ENCODE results near the gene TMEM242. TPM values are rescaled to one million over a fixed set of nuclear protein-coding genes. Genes with fewer than 3 reads are reported as not detected.
A peak's percentile ranks its signal among the peaks of the same experiment; 100 is the strongest.

The TMEM242 gene
- total and polyA plus RNA-seq, 7 donors, result 7.8 to 14.8 (median 14.0) TPM

- intact Hi-C loops (cut with DNase I), result no loop called here
- DNase-seq, result no peak
- no peaks in the 10 kb centered on the region for H3K36me3 ChIP-seq (ENCODE audit: insufficient read depth in 1 of 2, low read depth in 1 of 2)
- no peaks in the 10 kb centered on the region for H3K9me3 ChIP-seq
- no peak for TF ChIP-seq CTCF (IDR thresholded peaks at IDR 0.05)
- 84 to 87% (median 84%) methylated on average over 16 of the region's 16 CpGs for WGBS, 3 donors
- no peak overlapping the region for H3K27ac ChIP-seq
- H3K27me3 ChIP-seq (ENCODE audit: insufficient read depth in 3 of 3, low read length in 2 of 3), result no peaks in the 10 kb centered on the region
- H3K4me3 ChIP-seq, result no peak overlapping the region
- no peak for ATAC-seq
- peaks cover 6% of the 10 kb centered on the region for H3K4me1 ChIP-seq
Measured at GRCh38 chr6:157260735-157261410, 62.4 kb downstream of the TMEM242 start.

GRCh38 chr6:157259443-157259842, 63.9 kb downstream of the TMEM242 start:
- intact Hi-C loops (cut with DNase I), result no loop called here
- Histone ChIP-seq H3K27me3 (ENCODE audit: insufficient read depth in 3 of 3, low read length in 2 of 3) (no peaks in the 10 kb centered on the region), H3K4me3 (no peak overlapping the region), H3K4me1 (peaks cover 6% of the 10 kb centered on the region), H3K36me3 (ENCODE audit: insufficient read depth in 1 of 2, low read depth in 1 of 2) (no peaks in the 10 kb centered on the region), H3K27ac (no peak overlapping the region), H3K9me3 (no peaks in the 10 kb centered on the region)
- TF ChIP-seq CTCF (IDR thresholded peaks at IDR 0.05), result no peak
- no peak for ATAC-seq
- 94 to 98% (median 95%) methylated on average over 9 of the region's 9 CpGs for whole genome bisulfite sequencing, 3 donors
- DNase-seq, result no peak

GRCh38 chr6:157258878-157259277, 64.4 kb downstream of the TMEM242 start:
- H3K27ac ChIP-seq, result no peak overlapping the region
- 93 to 95% (median 93%) methylated on average over 11 of the region's 11 CpGs for WGBS, 3 donors
- H3K4me3 ChIP-seq, result no peak overlapping the region
- intact Hi-C loops (cut with DNase I), result no loop called here
- no peaks in the 10 kb centered on the region for H3K9me3 ChIP-seq
- no peaks in the 10 kb centered on the region for H3K36me3 ChIP-seq (ENCODE audit: insufficient read depth in 1 of 2, low read depth in 1 of 2)
- no peak for TF ChIP-seq CTCF (IDR thresholded peaks at IDR 0.05)
- DNase-seq (no peak), ATAC-seq (no peak)
- H3K4me1 ChIP-seq, result peaks cover 6% of the 10 kb centered on the region
- no peaks in the 10 kb centered on the region for H3K27me3 ChIP-seq (ENCODE audit: insufficient read depth in 3 of 3, low read length in 2 of 3)

- intact Hi-C loops (cut with DNase I), result no loop called here
- 93 to 97% (median 96%) methylated on average over 3 of the region's 3 CpGs for WGBS, 3 donors
- DNase-seq (no peak), ATAC-seq (peak in 1 of 4 donors; percentile 20)
- Histone ChIP-seq H3K27ac (no peak overlapping the region), H3K36me3 (ENCODE audit: insufficient read depth in 1 of 2, low read depth in 1 of 2) (no peaks in the 10 kb centered on the region), H3K9me3 (no peaks in the 10 kb centered on the region), H3K4me3 (no peak overlapping the region), H3K27me3 (ENCODE audit: insufficient read depth in 3 of 3, low read length in 2 of 3) (no peaks in the 10 kb centered on the region), H3K4me1 (no peaks in the 10 kb centered on the region)
- no peak for TF ChIP-seq CTCF (IDR thresholded peaks at IDR 0.05)
Measured at GRCh38 chr6:157255079-157255478, 68.2 kb downstream of the TMEM242 start.

GRCh38 chr6:157254538-157254937, 68.8 kb downstream of the TMEM242 start:
- DNase-seq, result no peak
- intact Hi-C loops (cut with DNase I), result no loop called here
- H3K4me3 ChIP-seq, result no peak overlapping the region
- H3K36me3 ChIP-seq (ENCODE audit: insufficient read depth in 1 of 2, low read depth in 1 of 2), result no peaks in the 10 kb centered on the region
- ATAC-seq, result no peak
- no peaks in the 10 kb centered on the region for H3K9me3 ChIP-seq
- H3K27ac ChIP-seq, result no peak overlapping the region
- no peaks in the 10 kb centered on the region for H3K27me3 ChIP-seq (ENCODE audit: insufficient read depth in 3 of 3, low read length in 2 of 3)
- no peak for TF ChIP-seq CTCF (IDR thresholded peaks at IDR 0.05)
- H3K4me1 ChIP-seq, result no peaks in the 10 kb centered on the region
- 85 to 90% (median 87%) methylated on average over 3 of the region's 3 CpGs for whole genome bisulfite sequencing, 3 donors
